Keratinocyte (primary cell): ENCODE data around the gene ATP11A. TPM values are rescaled to one million over a fixed set of nuclear protein-coding genes. Genes with fewer than 3 reads are reported as not detected.

ENCODE experiments used
- DNase-seq: peaks from one replicate; pipeline ENCODE4 v3.0.0-alpha.2; 2011; ENCODE audit warnings: low read depth, missing footprints, low spot score
- FAIRE-seq: peaks from 2 replicates; lab custom pipeline; 2011; peaks lifted over from hg19 to GRCh38; lab: Jason Lieb, UNC
- H2AFZ ChIP-seq: 2 replicates; pipeline ENCODE4 v1.6.0; 2012; ENCODE audit warnings: low read length, control low read depth, inconsistent platforms; ENCODE audit not compliant: control insufficient read depth
- H3K27ac ChIP-seq: 2 replicates; pipeline ENCODE4 v1.5.1; 2011; ENCODE audit warnings: low read length; ENCODE audit not compliant: control insufficient read depth, insufficient read depth
- H3K27me3 ChIP-seq: 3 replicates; pipeline ENCODE4 v1.6.0; 2011; ENCODE audit warnings: low read length; ENCODE audit not compliant: control insufficient read depth, insufficient read depth; ENCODE audit errors: extremely low read depth
- H3K36me3 ChIP-seq, 2 experiments: 2 replicates in 1 of 2; 3 replicates in 1 of 2; pipeline ENCODE4 v1.5.1; 2011; ENCODE audit warnings: low read length in 2 of 2, mild to moderate bottlenecking in 1 of 2; ENCODE audit not compliant: control insufficient read depth in 2 of 2, insufficient read depth in 2 of 2; ENCODE audit errors: extremely low read depth in 1 of 2
- H3K4me1 ChIP-seq: 3 replicates; pipeline ENCODE4 v1.5.1; 2011; ENCODE audit warnings: low read length; ENCODE audit not compliant: control insufficient read depth, insufficient read depth; ENCODE audit errors: extremely low read depth
- H3K4me2 ChIP-seq: 3 replicates; pipeline ENCODE4 v1.6.0; 2011; ENCODE audit warnings: low read depth, low read length; ENCODE audit not compliant: control insufficient read depth, insufficient read depth; ENCODE audit errors: extremely low read depth
- H3K4me3 ChIP-seq, 3 experiments: fragments of 200-600 bp in 1 of 3; sonication (generic) in 1 of 3; 2 replicates in 2 of 3; 3 replicates in 1 of 3; pipeline ENCODE4 v1.5.1; 2011 to 2016; ENCODE audit warnings: low read length in 3 of 3, mild to moderate bottlenecking in 3 of 3, control low read depth in 2 of 3, inconsistent platforms in 1 of 3, low read depth in 1 of 3, mixed read lengths in 1 of 3, mixed run types in 1 of 3, moderate library complexity in 1 of 3; ENCODE audit not compliant: control insufficient read depth in 2 of 3, insufficient read depth in 2 of 3; ENCODE audit errors: extremely low read depth in 1 of 3
- H3K79me2 ChIP-seq: 2 replicates; pipeline ENCODE4 v1.6.0; 2012; ENCODE audit warnings: low read length; ENCODE audit not compliant: control insufficient read depth, insufficient read depth
- H3K9ac ChIP-seq: 3 replicates; pipeline ENCODE4 v1.6.0; 2011; ENCODE audit warnings: low read length; ENCODE audit not compliant: control insufficient read depth, insufficient read depth; ENCODE audit errors: extremely low read depth
- H3K9me1 ChIP-seq: 3 replicates; pipeline ENCODE4 v1.6.0; 2011; ENCODE audit warnings: low read length; ENCODE audit not compliant: control insufficient read depth, insufficient read depth; ENCODE audit errors: extremely low read depth
- H3K9me3 ChIP-seq: 2 replicates; pipeline ENCODE4 v1.5.1; 2012; ENCODE audit warnings: low read depth, low read length; ENCODE audit not compliant: control insufficient read depth
- H4K20me1 ChIP-seq: 3 replicates; pipeline ENCODE4 v1.6.0; 2011; ENCODE audit warnings: low read length; ENCODE audit not compliant: control insufficient read depth, insufficient read depth; ENCODE audit errors: extremely low read depth
- EZH2 ChIP-seq: IDR thresholded peaks from one replicate; pipeline ENCODE4 v1.6.1; 2012; ENCODE audit warnings: inconsistent platforms, mild to moderate bottlenecking, low read length, moderate library complexity
- dilution Hi-C: fragments of 300-500 bp; cut with MboI; formaldehyde crosslinking; loops from one replicate; pipeline ENCODE4 v1.7.0; 2020; ENCODE audit warnings: low sequenced_read_pairs; ENCODE audit not compliant: extremely low pct_ligation_motif_present
- polyA plus RNA-seq, 5 experiments: library from polyadenylated mRNA; depleted of rRNA in 3 of 5; stranded (reverse) in 3 of 5; stranded (forward) in 1 of 5; unstranded in 1 of 5; fragments of >200 nt; gene quantifications; 1 replicate in 1 of 5; 2 replicates in 3 of 5; 3 replicates in 1 of 5; pipeline versions ENCODE4 v1.2.1 to v1.2.3, GENCODE V29; 2011 to 2012; ENCODE audit warnings: missing spikeins in 2 of 5, low read depth in 1 of 5, low replicate concordance in 1 of 5
- TF ChIP-seq, protein P1 (sequence below), 3 experiments: IDR thresholded peaks in 1 of 3; conservative IDR thresholded peaks in 1 of 3; optimal IDR thresholded peaks in 1 of 3; 2 replicates in 2 of 3; 3 replicates in 1 of 3; pipeline versions ENCODE3 to v1.5.1; 2011; ENCODE audit warnings: low read length in 3 of 3, mild to moderate bottlenecking in 3 of 3, moderate library complexity in 2 of 3, control low read depth in 1 of 3, inconsistent platforms in 1 of 3; ENCODE audit not compliant: insufficient read depth in 2 of 3; ENCODE audit errors: extremely low read depth in 1 of 3

The ATP11A gene
- polyA plus RNA-seq, 1 donor (not counting 4 experiments of a cell fraction or from before 2014, with no cell fraction given), result 4.3 TPM

DNA sequence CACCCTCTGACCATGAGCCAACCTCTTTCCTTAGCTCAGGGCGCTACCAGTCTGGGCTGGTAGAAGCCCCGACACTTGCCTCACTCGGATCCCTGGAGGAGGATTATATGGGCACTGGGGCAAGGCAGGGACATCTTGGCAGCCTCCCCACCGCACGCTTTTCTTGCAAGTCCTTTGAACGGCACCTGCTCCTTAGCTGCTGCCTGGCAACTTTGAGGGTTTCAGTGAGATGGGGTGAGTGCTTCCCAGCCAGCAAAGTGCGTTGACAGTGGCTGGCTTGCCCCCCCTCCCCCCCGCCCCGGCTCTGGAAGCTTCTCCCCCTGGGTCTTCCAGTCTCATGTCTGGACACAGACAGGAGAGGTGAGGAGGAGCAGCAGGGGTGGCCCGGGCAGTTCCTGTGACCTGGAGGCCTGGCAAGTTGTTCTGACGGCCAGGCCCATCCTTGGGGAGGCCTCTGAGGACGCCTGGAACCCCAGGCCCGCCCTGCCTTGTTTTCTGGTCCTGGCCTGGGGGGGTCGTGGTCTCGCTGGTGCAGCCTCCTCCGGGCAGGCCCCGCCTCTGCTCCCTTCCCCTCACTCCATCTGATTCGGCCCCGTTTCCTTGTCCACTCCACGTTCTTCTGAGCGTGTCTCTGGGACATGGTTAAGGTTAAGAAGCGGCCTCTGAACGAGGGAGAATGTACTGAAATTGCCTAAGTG, 75.2 kb downstream of the ATP11A start:
- Histone ChIP-seq H3K9ac (no peak overlapping the region), H3K9me1 (no peaks in the 10 kb centered on the region), H3K4me1 (peaks cover 5% of the 10 kb centered on the region), H3K79me2 (no peaks in the 10 kb centered on the region), H3K4me3 (no peak overlapping the region), H3K27me3 (no peaks in the 10 kb centered on the region), H2AFZ (no peak overlapping the region), H3K36me3 (no peaks in the 10 kb centered on the region), H3K27ac (no peak overlapping the region), H4K20me1 (no peaks in the 10 kb centered on the region), H3K4me2 (no peak overlapping the region), H3K9me3 (no peaks in the 10 kb centered on the region)
- DNase-seq (no peak), FAIRE-seq (no peak)
- TF ChIP-seq EZH2, result no peak
- TF ChIP-seq, protein P1, sequence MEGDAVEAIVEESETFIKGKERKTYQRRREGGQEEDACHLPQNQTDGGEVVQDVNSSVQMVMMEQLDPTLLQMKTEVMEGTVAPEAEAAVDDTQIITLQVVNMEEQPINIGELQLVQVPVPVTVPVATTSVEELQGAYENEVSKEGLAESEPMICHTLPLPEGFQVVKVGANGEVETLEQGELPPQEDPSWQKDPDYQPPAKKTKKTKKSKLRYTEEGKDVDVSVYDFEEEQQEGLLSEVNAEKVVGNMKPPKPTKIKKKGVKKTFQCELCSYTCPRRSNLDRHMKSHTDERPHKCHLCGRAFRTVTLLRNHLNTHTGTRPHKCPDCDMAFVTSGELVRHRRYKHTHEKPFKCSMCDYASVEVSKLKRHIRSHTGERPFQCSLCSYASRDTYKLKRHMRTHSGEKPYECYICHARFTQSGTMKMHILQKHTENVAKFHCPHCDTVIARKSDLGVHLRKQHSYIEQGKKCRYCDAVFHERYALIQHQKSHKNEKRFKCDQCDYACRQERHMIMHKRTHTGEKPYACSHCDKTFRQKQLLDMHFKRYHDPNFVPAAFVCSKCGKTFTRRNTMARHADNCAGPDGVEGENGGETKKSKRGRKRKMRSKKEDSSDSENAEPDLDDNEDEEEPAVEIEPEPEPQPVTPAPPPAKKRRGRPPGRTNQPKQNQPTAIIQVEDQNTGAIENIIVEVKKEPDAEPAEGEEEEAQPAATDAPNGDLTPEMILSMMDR (optimal IDR thresholded peaks at IDR 0.05 in 1 of 3, IDR thresholded peaks at IDR 0.05 in 1 of 3, conservative IDR thresholded peaks at IDR 0.05 in 1 of 3; ENCODE audit: extremely low read depth in 1 of 3, insufficient read depth in 2 of 3, low read length in 3 of 3), result no peak
- dilution Hi-C loops, result no loop called here

DNA sequence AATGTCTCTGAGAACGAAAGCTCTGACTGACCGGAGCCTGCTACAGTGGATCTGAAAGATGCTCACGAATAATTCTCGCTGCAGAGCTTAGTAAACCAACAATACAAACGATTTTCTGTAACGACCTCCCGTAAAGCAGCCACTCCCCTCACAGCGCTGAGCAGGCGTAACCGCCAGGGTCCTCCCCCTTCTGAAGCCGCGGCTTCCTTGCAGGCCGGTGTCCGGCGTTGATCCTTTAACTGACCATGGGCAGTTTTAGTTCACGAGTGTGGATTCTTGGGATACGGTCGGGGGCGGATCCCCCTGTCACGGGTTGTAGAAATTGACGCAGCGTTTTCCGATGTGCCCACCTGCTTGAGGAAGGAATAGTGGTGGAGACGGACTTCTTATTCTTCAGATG, 75.9 kb downstream of the ATP11A start:
- Histone ChIP-seq H3K36me3 (no peaks in the 10 kb centered on the region), H3K9ac (no peak overlapping the region), H3K27me3 (no peaks in the 10 kb centered on the region), H3K4me3 (no peak overlapping the region), H3K4me1 (peaks cover 5% of the 10 kb centered on the region), H3K27ac (no peak overlapping the region), H2AFZ (no peak overlapping the region), H3K9me3 (no peaks in the 10 kb centered on the region), H4K20me1 (no peaks in the 10 kb centered on the region), H3K9me1 (no peaks in the 10 kb centered on the region), H3K4me2 (no peak overlapping the region), H3K79me2 (no peaks in the 10 kb centered on the region)
- FAIRE-seq (no peak), DNase-seq (no peak)
- TF ChIP-seq, protein P1 (optimal IDR thresholded peaks at IDR 0.05 in 1 of 3, IDR thresholded peaks at IDR 0.05 in 1 of 3, conservative IDR thresholded peaks at IDR 0.05 in 1 of 3; ENCODE audit: extremely low read depth in 1 of 3, insufficient read depth in 2 of 3, low read length in 3 of 3), result no peak
- TF ChIP-seq EZH2, result no peak
- dilution Hi-C loops, result no loop called here
